ENCODE results near the gene TPH2. TPM values are rescaled to one million over a fixed set of nuclear protein-coding genes. Genes with fewer than 3 reads are reported as not detected.
A peak's percentile ranks its signal among the peaks of the same experiment; 100 is the strongest.

The TPH2 gene
- total and polyA plus RNA-seq, 2 donors from 2014 or later, result not detected

- H3K36me3 ChIP-seq (ENCODE audit: control insufficient read depth in 2 of 3, insufficient read depth in 3 of 3, low read length in 3 of 3), result no peaks in the 10 kb centered on the region
- no peak overlapping the region for H3K9ac ChIP-seq (ENCODE audit: low read length in 3 of 3)
- no peaks in the 10 kb centered on the region for H3K4me1 ChIP-seq (ENCODE audit: control insufficient read depth in 2 of 3, insufficient read depth in 2 of 3, low read depth in 1 of 3, low read length in 3 of 3)
- TF ChIP-seq CTCF (IDR thresholded peaks at IDR 0.05; ENCODE audit: borderline replicate concordance, extremely low read depth, insufficient read depth), result no peak
- DNase-seq (no peak), FAIRE-seq (no peak)
- H3K4me3 ChIP-seq (ENCODE audit: low read length in 3 of 3), result no peak overlapping the region
- intact Hi-C loops (cut with DNase I), result no loop called here
- H3K27ac ChIP-seq (ENCODE audit: low read depth in 2 of 2, low read length in 2 of 2), result no peak overlapping the region
- H3K9me3 ChIP-seq (ENCODE audit: control insufficient read depth in 2 of 3, insufficient read depth in 1 of 3, low read length in 3 of 3), result no peaks in the 10 kb centered on the region
- no peaks in the 10 kb centered on the region for H3K27me3 ChIP-seq (ENCODE audit: control insufficient read depth, insufficient read depth, low read length)
These were observed 115.9 kb downstream of the TPH2 start for GRCh38 chr12:72054511-72054910.

- intact Hi-C loops (cut with DNase I), result no loop called here
- no peak overlapping the region for H3K4me3 ChIP-seq (ENCODE audit: low read length in 3 of 3)
- H3K27ac ChIP-seq (ENCODE audit: low read depth in 2 of 2, low read length in 2 of 2), result no peak overlapping the region
- DNase-seq (peak in 1 of 5 donors; percentile 23), FAIRE-seq (no peak)
- H3K27me3 ChIP-seq (ENCODE audit: control insufficient read depth, insufficient read depth, low read length), result no peaks in the 10 kb centered on the region
- H3K36me3 ChIP-seq (ENCODE audit: control insufficient read depth in 2 of 3, insufficient read depth in 3 of 3, low read length in 3 of 3), result no peaks in the 10 kb centered on the region
- H3K9ac ChIP-seq (ENCODE audit: low read length in 3 of 3), result no peak overlapping the region
- no peaks in the 10 kb centered on the region for H3K9me3 ChIP-seq (ENCODE audit: control insufficient read depth in 2 of 3, insufficient read depth in 1 of 3, low read length in 3 of 3)
- H3K4me1 ChIP-seq (ENCODE audit: control insufficient read depth in 2 of 3, insufficient read depth in 2 of 3, low read depth in 1 of 3, low read length in 3 of 3), result no peaks in the 10 kb centered on the region
- no peak for TF ChIP-seq CTCF (IDR thresholded peaks at IDR 0.05; ENCODE audit: borderline replicate concordance, extremely low read depth, insufficient read depth)
These were observed 118.8 kb downstream of the TPH2 start for GRCh38 chr12:72057330-72057914.

- H3K36me3 ChIP-seq (ENCODE audit: control insufficient read depth in 2 of 3, insufficient read depth in 3 of 3, low read length in 3 of 3), result no peaks in the 10 kb centered on the region
- H3K4me3 ChIP-seq (ENCODE audit: low read length in 3 of 3), result no peak overlapping the region
- intact Hi-C loops (cut with DNase I), result no loop called here
- TF ChIP-seq CTCF (IDR thresholded peaks at IDR 0.05; ENCODE audit: borderline replicate concordance, extremely low read depth, insufficient read depth), result no peak
- H3K9ac ChIP-seq (ENCODE audit: low read length in 3 of 3), result no peak overlapping the region
- H3K27ac ChIP-seq (ENCODE audit: low read depth in 2 of 2, low read length in 2 of 2), result no peak overlapping the region
- H3K4me1 ChIP-seq (ENCODE audit: control insufficient read depth in 2 of 3, insufficient read depth in 2 of 3, low read depth in 1 of 3, low read length in 3 of 3), result no peaks in the 10 kb centered on the region
- DNase-seq (no peak), FAIRE-seq (no peak)
- H3K9me3 ChIP-seq (ENCODE audit: control insufficient read depth in 2 of 3, insufficient read depth in 1 of 3, low read length in 3 of 3), result no peaks in the 10 kb centered on the region
- no peaks in the 10 kb centered on the region for H3K27me3 ChIP-seq (ENCODE audit: control insufficient read depth, insufficient read depth, low read length)
These were observed 124.4 kb downstream of the TPH2 start for GRCh38 chr12:72063073-72063472.

GRCh38 chr12:72071030-72071429 is 132.4 kb downstream of the TPH2 start:
- Histone ChIP-seq H3K4me3 (ENCODE audit: low read length in 3 of 3) (no peak overlapping the region), H3K4me1 (ENCODE audit: control insufficient read depth in 2 of 3, insufficient read depth in 2 of 3, low read depth in 1 of 3, low read length in 3 of 3) (peaks cover 0 to 5% (median 0%) of the 10 kb centered on the region in 3 donors), H3K36me3 (ENCODE audit: control insufficient read depth in 2 of 3, insufficient read depth in 3 of 3, low read length in 3 of 3) (no peaks in the 10 kb centered on the region), H3K27me3 (ENCODE audit: control insufficient read depth, insufficient read depth, low read length) (no peaks in the 10 kb centered on the region), H3K27ac (ENCODE audit: low read depth in 2 of 2, low read length in 2 of 2) (no peak overlapping the region), H3K9ac (ENCODE audit: low read length in 3 of 3) (no peak overlapping the region), H3K9me3 (ENCODE audit: control insufficient read depth in 2 of 3, insufficient read depth in 1 of 3, low read length in 3 of 3) (no peaks in the 10 kb centered on the region)
- DNase-seq, result no peak
- no peak for TF ChIP-seq CTCF (IDR thresholded peaks at IDR 0.05; ENCODE audit: borderline replicate concordance, extremely low read depth, insufficient read depth)
- intact Hi-C loops (cut with DNase I), result no loop called here
- no peak for FAIRE-seq

All from kidney (tissue), 14 donors.